Esophagus muscularis mucosa (tissue), 4 donors: Measurements from ENCODE around the gene SLAMF9. TPM values are rescaled to one million over a fixed set of nuclear protein-coding genes. Genes with fewer than 3 reads are reported as not detected.

ENCODE experiments used
- DNase-seq: peaks from one replicate; pipeline ENCODE4 v3.0.0-alpha.2; 2017; ENCODE audit errors: extremely low spot score
- H3K27ac ChIP-seq, 4 donors: fragments of 200-600 bp; sonication (generic); replicated peaks in 1 of 4; 1 replicate in 3 of 4; 2 replicates in 1 of 4; pipeline ENCODE4 v1.5.1; 2016 to 2019; ENCODE audit warnings: mild to moderate bottlenecking in 1 of 4
- H3K27me3 ChIP-seq, 4 donors: fragments of 200-600 bp; sonication (generic); one replicate each; pipeline versions ENCODE4 v1.5.1 to v1.6.0; 2016 to 2019
- H3K36me3 ChIP-seq, 4 donors: fragments of 200-600 bp; sonication (generic); one replicate each; pipeline ENCODE4 v1.5.1; 2016 to 2019
- H3K4me1 ChIP-seq, 4 donors: fragments of 200-600 bp; sonication (generic); one replicate each; pipeline ENCODE4 v1.5.1; 2016 to 2019
- H3K4me3 ChIP-seq, 4 donors: fragments of 200-600 bp; sonication (generic); 1 replicate in 2 of 4; 2 replicates in 2 of 4; pipeline ENCODE4 v1.5.1; 2016 to 2019; ENCODE audit warnings: mild to moderate bottlenecking in 4 of 4, moderate library complexity in 1 of 4
- H3K9me3 ChIP-seq, 4 donors: fragments of 200-600 bp; sonication (generic); 1 replicate in 3 of 4; 2 replicates in 1 of 4; pipeline ENCODE4 v1.5.1; 2016 to 2019
- CTCF ChIP-seq, 3 experiments: fragments of 200-600 bp in 2 of 3; fragments of 450-650 bp in 1 of 3; sonication (generic) in 2 of 3; IDR thresholded peaks; one replicate each; pipeline ENCODE4 v1.5.1; 2017 to 2019; ENCODE audit warnings: antibody characterized with exemption in 3 of 3, mild to moderate bottlenecking in 2 of 3, moderate library complexity in 1 of 3
- EP300 ChIP-seq: sonication (generic); formaldehyde crosslinking; IDR thresholded peaks from one replicate; pipeline ENCODE4 v1.6.1; 2017; ENCODE audit warnings: antibody characterized with exemption
- POLR2A ChIP-seq: fragments of 450-650 bp; IDR thresholded peaks from one replicate; pipeline ENCODE4 v1.6.1; 2017; ENCODE audit warnings: antibody characterized with exemption, moderate library complexity, mild to moderate bottlenecking, low read depth
- POLR2AphosphoS5 ChIP-seq, 2 donors: sonication (generic); formaldehyde crosslinking; IDR thresholded peaks; one replicate each; pipeline ENCODE4 v1.6.1; 2017; ENCODE audit warnings: antibody characterized with exemption in 2 of 2
- WGBS: methylation state at CpG from one replicate; pipeline ENCODE4 v1.1.5; 2018; 5-methylcytosine and 5-hydroxymethylcytosine counted together
- intact Hi-C: fragments of 100-400 bp; cut with DNase I; formaldehyde crosslinking; loops from one replicate; pipeline ENCODE4 v1.15.1; 2023
- total RNA-seq, 4 donors: library from RNA; depleted of rRNA; stranded (reverse); fragments of >200 nt; gene quantifications; one replicate each; pipeline versions ENCODE4 v1.1.0 to v1.2.1, GENCODE V29; 2016

The SLAMF9 gene
- total RNA-seq, 4 donors from 2014 or later = not detected

- no peak for DNase-seq
- Histone ChIP-seq H3K4me1 (peaks cover 7 to 22% (median 17%) of the 10 kb centered on the region in 4 donors), H3K9me3 (no peaks in the 10 kb centered on the region), H3K36me3 (no peaks in the 10 kb centered on the region), H3K4me3 (no peak overlapping the region), H3K27ac (no peak overlapping the region), H3K27me3 (no peaks in the 10 kb centered on the region)
- WGBS = 94% methylated on average over 4 of the region's 18 CpGs
- TF ChIP-seq POLR2A = no peak
- no peak for TF ChIP-seq CTCF (IDR thresholded peaks at IDR 0.05)
- TF ChIP-seq EP300 = no peak
- TF ChIP-seq POLR2AphosphoS5 (IDR thresholded peaks at IDR 0.05) = no peak
- intact Hi-C loops = no loop called here
Observed at GRCh38 chr1:159928491-159929050, 25.5 kb downstream of the SLAMF9 start.

- 82% methylated on average over 7 of the region's 13 CpGs for WGBS
- H3K36me3 ChIP-seq = no peaks in the 10 kb centered on the region
Observed at GRCh38 chr1:159927849-159928431, 26.1 kb downstream of the SLAMF9 start.

GRCh38 chr1:159927211-159927848 is 26.7 kb downstream of the SLAMF9 start:
- Histone ChIP-seq H3K27me3 (no peaks in the 10 kb centered on the region), H3K27ac (no peak overlapping the region), H3K4me1 (peaks cover 13 to 35% (median 29%) of the 10 kb centered on the region in 4 donors), H3K4me3 (no peak overlapping the region), H3K9me3 (no peaks in the 10 kb centered on the region), H3K36me3 (no peaks in the 10 kb centered on the region)
- intact Hi-C loops = no loop called here
- no peak for DNase-seq
- 88% methylated on average over 11 of the region's 16 CpGs for WGBS
- no peak for TF ChIP-seq POLR2A

More at GRCh38 chr1:159927849-159928431, 26.1 kb downstream of the SLAMF9 start:
- Histone ChIP-seq H3K27me3 (no peaks in the 10 kb centered on the region), H3K27ac (no peak overlapping the region), H3K4me3 (no peak overlapping the region), H3K4me1 (peaks cover 10 to 28% (median 23%) of the 10 kb centered on the region in 4 donors), H3K9me3 (no peaks in the 10 kb centered on the region)
- TF ChIP-seq POLR2AphosphoS5 (IDR thresholded peaks at IDR 0.05) (no peak), CTCF (IDR thresholded peaks at IDR 0.05) (no peak), POLR2A (no peak), EP300 (no peak)
- intact Hi-C loops = no loop called here
- no peak for DNase-seq

GRCh38 chr1:159925719-159926078 is 28.3 kb downstream of the SLAMF9 start:
- Histone ChIP-seq H3K4me1 (peaks cover 28 to 50% (median 45%) of the 10 kb centered on the region in 4 donors), H3K27ac (peak overlapping the region; percentile 89 to 97 (median 92)), H3K9me3 (no peaks in the 10 kb centered on the region), H3K27me3 (no peaks in the 10 kb centered on the region), H3K4me3 (peak overlapping the region; percentile 79 to 95 (median 88)), H3K36me3 (peaks cover under 1 to 9% (median 4%) of the 10 kb centered on the region in 4 donors)
- intact Hi-C loops = loop anchor here (2.0 kb wide), 1 partner anchor 71 kb away; no protein-coding TSS in a partner anchor
- TF ChIP-seq EP300 = no peak
- TF ChIP-seq CTCF (IDR thresholded peaks at IDR 0.05) = no peak
- TF ChIP-seq POLR2A = no peak
- no peak for TF ChIP-seq POLR2AphosphoS5 (IDR thresholded peaks at IDR 0.05)
- DNase-seq = no peak
- 8% methylated on average over 7 of the region's 7 CpGs for WGBS
